MM.1S (cell line): Measurements from ENCODE around the gene SPTBN1.

Experiments
- CTCF ChIP-seq: fragments of 300-600 bp; sonication (generic); IDR thresholded peaks from 2 replicates; pipeline ENCODE4 v1.5.1; 2016; ENCODE audit warnings: antibody characterized with exemption, low read length, mixed read lengths
- EZH2 ChIP-seq: fragments of 300-600 bp; sonication (generic); optimal IDR thresholded peaks from 2 replicates; pipeline ENCODE3; 2017; ENCODE audit warnings: low read depth, mild to moderate bottlenecking, antibody characterized with exemption, low read length, mixed read lengths

- TF ChIP-seq EZH2, result no peak
- no peak for TF ChIP-seq CTCF
Observed at GRCh38 chr2:54597153-54597848, 141.2 kb downstream of the SPTBN1 start.
